ENCODE data around the gene OPHN1.
"Not testable (repeated sequence)": the region's sequence is repeated elsewhere in the genome, so short reads cannot be mapped to it uniquely, and the experiment has no call there.

OPHN1 gene

DNA sequence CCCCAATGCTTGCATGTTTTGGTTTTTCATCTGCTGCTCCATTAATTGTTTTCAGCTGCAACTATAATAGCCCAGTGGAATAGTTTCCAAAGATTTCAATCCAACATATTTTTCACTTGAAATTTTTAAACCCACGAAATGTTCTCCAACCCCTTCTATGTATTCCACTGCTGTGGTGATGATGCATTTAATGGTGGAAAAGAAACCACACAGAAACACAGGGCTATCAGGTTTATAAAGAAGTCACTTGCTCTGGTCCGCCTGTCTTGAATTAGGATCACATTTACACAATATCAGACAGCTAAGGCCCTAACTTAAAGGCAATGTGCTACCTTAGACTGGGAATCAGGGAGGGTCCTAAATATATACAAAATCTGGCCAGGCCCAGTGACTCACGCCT lies 35.0 kb downstream of the OPHN1 start:
- Histone ChIP-seq H3K4me1 (ENCODE audit: control insufficient read depth, insufficient read depth, low read length) (no peaks in the 10 kb centered on the region), H3K9me3 (replicated peaks; ENCODE audit: low read length) (no peaks in the 10 kb centered on the region), H3K4me3 (ENCODE audit: low read length) (no peak overlapping the region), H3K36me3 (ENCODE audit: insufficient read depth, low read length) (no peaks in the 10 kb centered on the region), H3K27me3 (ENCODE audit: control insufficient read depth, insufficient read depth, low read length) (no peaks in the 10 kb centered on the region), H3K9ac (ENCODE audit: low read depth, low read length) (no peak overlapping the region), H3K4me2 (ENCODE audit: low read length) (no peak overlapping the region)

- Histone ChIP-seq H3K4me2 (ENCODE audit: low read length) (no peak overlapping the region), H3K9me3 (replicated peaks; ENCODE audit: low read length) (no peaks in the 10 kb centered on the region), H3K36me3 (ENCODE audit: insufficient read depth, low read length) (no peaks in the 10 kb centered on the region), H3K4me1 (ENCODE audit: control insufficient read depth, insufficient read depth, low read length) (no peaks in the 10 kb centered on the region), H3K27me3 (ENCODE audit: control insufficient read depth, insufficient read depth, low read length) (no peaks in the 10 kb centered on the region), H3K4me3 (ENCODE audit: low read length) (no peak overlapping the region), H3K9ac (ENCODE audit: low read depth, low read length) (no peak overlapping the region)
Observed at GRCh38 chrX:68396953-68397352, 36.3 kb downstream of the OPHN1 start.

- H3K27me3 ChIP-seq (ENCODE audit: control insufficient read depth, insufficient read depth, low read length); H3K4me2 ChIP-seq (ENCODE audit: low read length); H3K9ac ChIP-seq (ENCODE audit: low read depth, low read length); H3K9me3 ChIP-seq (replicated peaks; ENCODE audit: low read length); H3K4me1 ChIP-seq (ENCODE audit: control insufficient read depth, insufficient read depth, low read length); H3K4me3 ChIP-seq (ENCODE audit: low read length); H3K36me3 ChIP-seq (ENCODE audit: insufficient read depth, low read length): not testable (repeated sequence)
Observed at GRCh38 chrX:68389419-68389960, 43.8 kb downstream of the OPHN1 start.

- no peak overlapping the region for H3K4me3 ChIP-seq (ENCODE audit: low read length)
- no peaks in the 10 kb centered on the region for H3K9me3 ChIP-seq (replicated peaks; ENCODE audit: low read length)
- no peak overlapping the region for H3K4me2 ChIP-seq (ENCODE audit: low read length)
- no peak overlapping the region for H3K9ac ChIP-seq (ENCODE audit: low read depth, low read length)
- no peaks in the 10 kb centered on the region for H3K27me3 ChIP-seq (ENCODE audit: control insufficient read depth, insufficient read depth, low read length)
- H3K36me3 ChIP-seq (ENCODE audit: insufficient read depth, low read length): no peaks in the 10 kb centered on the region
- no peaks in the 10 kb centered on the region for H3K4me1 ChIP-seq (ENCODE audit: control insufficient read depth, insufficient read depth, low read length)
Observed at GRCh38 chrX:68387776-68388175, 45.5 kb downstream of the OPHN1 start.

GRCh38 chrX:68383540-68383939 lies 49.8 kb downstream of the OPHN1 start:
- no peaks in the 10 kb centered on the region for H3K36me3 ChIP-seq (ENCODE audit: insufficient read depth, low read length)
- H3K27me3 ChIP-seq (ENCODE audit: control insufficient read depth, insufficient read depth, low read length): no peaks in the 10 kb centered on the region
- no peak overlapping the region for H3K4me3 ChIP-seq (ENCODE audit: low read length)
- H3K9ac ChIP-seq (ENCODE audit: low read depth, low read length): no peak overlapping the region
- no peaks in the 10 kb centered on the region for H3K9me3 ChIP-seq (replicated peaks; ENCODE audit: low read length)
- H3K4me1 ChIP-seq (ENCODE audit: control insufficient read depth, insufficient read depth, low read length): no peaks in the 10 kb centered on the region
- no peak overlapping the region for H3K4me2 ChIP-seq (ENCODE audit: low read length)

- H3K4me3 ChIP-seq (ENCODE audit: low read length); H3K27me3 ChIP-seq (ENCODE audit: control insufficient read depth, insufficient read depth, low read length); H3K36me3 ChIP-seq (ENCODE audit: insufficient read depth, low read length); H3K9ac ChIP-seq (ENCODE audit: low read depth, low read length); H3K4me2 ChIP-seq (ENCODE audit: low read length); H3K9me3 ChIP-seq (replicated peaks; ENCODE audit: low read length); H3K4me1 ChIP-seq (ENCODE audit: control insufficient read depth, insufficient read depth, low read length): not testable (repeated sequence)
Observed at GRCh38 chrX:68377579-68377978, 55.7 kb downstream of the OPHN1 start.

GRCh38 chrX:68376373-68376772 lies 56.9 kb downstream of the OPHN1 start:
- no peak overlapping the region for H3K9ac ChIP-seq (ENCODE audit: low read depth, low read length)
- no peak overlapping the region for H3K4me2 ChIP-seq (ENCODE audit: low read length)
- H3K27me3 ChIP-seq (ENCODE audit: control insufficient read depth, insufficient read depth, low read length): no peaks in the 10 kb centered on the region
- H3K36me3 ChIP-seq (ENCODE audit: insufficient read depth, low read length): no peaks in the 10 kb centered on the region
- H3K9me3 ChIP-seq (replicated peaks; ENCODE audit: low read length): no peaks in the 10 kb centered on the region
- H3K4me3 ChIP-seq (ENCODE audit: low read length): no peak overlapping the region
- no peaks in the 10 kb centered on the region for H3K4me1 ChIP-seq (ENCODE audit: control insufficient read depth, insufficient read depth, low read length)

GRCh38 chrX:68375803-68376202 lies 57.5 kb downstream of the OPHN1 start:
- H3K9ac ChIP-seq (ENCODE audit: low read depth, low read length): no peak overlapping the region
- H3K4me3 ChIP-seq (ENCODE audit: low read length): no peak overlapping the region
- no peak overlapping the region for H3K4me2 ChIP-seq (ENCODE audit: low read length)
- H3K4me1 ChIP-seq (ENCODE audit: control insufficient read depth, insufficient read depth, low read length): no peaks in the 10 kb centered on the region
- H3K36me3 ChIP-seq (ENCODE audit: insufficient read depth, low read length): no peaks in the 10 kb centered on the region
- H3K27me3 ChIP-seq (ENCODE audit: control insufficient read depth, insufficient read depth, low read length): no peaks in the 10 kb centered on the region
- no peaks in the 10 kb centered on the region for H3K9me3 ChIP-seq (replicated peaks; ENCODE audit: low read length)

DNA sequence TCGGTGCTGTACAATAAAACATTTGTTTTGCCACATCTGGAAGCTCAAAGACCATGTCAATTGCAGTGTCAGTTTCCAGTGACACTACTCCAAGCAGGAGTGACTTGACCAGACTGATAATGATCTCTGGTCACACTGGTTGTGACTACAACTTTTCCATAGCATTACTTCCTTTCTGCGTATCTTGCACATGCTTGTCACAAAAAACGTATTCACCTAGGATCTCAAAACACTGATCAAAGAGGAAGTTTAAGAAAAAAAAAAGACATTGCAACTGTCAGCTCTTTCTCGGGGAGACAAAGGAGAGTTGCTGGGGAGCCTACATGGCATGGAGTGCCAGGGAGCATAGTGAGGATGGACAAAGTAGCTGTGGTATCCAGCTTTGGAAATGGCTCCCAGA lies 60.6 kb downstream of the OPHN1 start:
- Histone ChIP-seq H3K36me3 (ENCODE audit: insufficient read depth, low read length) (no peaks in the 10 kb centered on the region), H3K4me3 (ENCODE audit: low read length) (no peak overlapping the region), H3K4me1 (ENCODE audit: control insufficient read depth, insufficient read depth, low read length) (no peaks in the 10 kb centered on the region), H3K4me2 (ENCODE audit: low read length) (no peak overlapping the region), H3K9ac (ENCODE audit: low read depth, low read length) (no peak overlapping the region), H3K9me3 (replicated peaks; ENCODE audit: low read length) (peaks cover 6% of the 10 kb centered on the region), H3K27me3 (ENCODE audit: control insufficient read depth, insufficient read depth, low read length) (no peaks in the 10 kb centered on the region)

DNA sequence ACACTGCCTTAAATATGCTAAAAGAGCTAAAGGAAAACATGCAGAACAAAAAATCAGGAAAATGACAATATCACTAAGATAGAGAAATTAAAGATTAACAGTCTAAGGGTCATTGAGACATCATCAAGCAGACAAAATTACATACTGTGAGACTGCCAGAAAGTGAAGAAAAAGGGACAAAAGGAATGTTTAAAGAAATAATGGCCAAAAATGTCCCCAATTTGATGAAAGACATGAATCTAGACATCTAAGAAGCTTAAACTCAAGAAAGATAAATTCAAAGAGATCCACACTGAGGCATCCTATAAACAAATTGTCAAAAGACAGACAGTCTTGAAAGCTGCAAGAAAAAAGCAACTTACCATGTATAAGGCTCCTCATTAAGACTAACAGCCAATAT lies 63.7 kb downstream of the OPHN1 start:
- Histone ChIP-seq H3K27me3 (ENCODE audit: control insufficient read depth, insufficient read depth, low read length) (no peaks in the 10 kb centered on the region), H3K4me1 (ENCODE audit: control insufficient read depth, insufficient read depth, low read length) (no peaks in the 10 kb centered on the region), H3K36me3 (ENCODE audit: insufficient read depth, low read length) (no peaks in the 10 kb centered on the region), H3K4me2 (ENCODE audit: low read length) (no peak overlapping the region), H3K4me3 (ENCODE audit: low read length) (no peak overlapping the region), H3K9ac (ENCODE audit: low read depth, low read length) (no peak overlapping the region), H3K9me3 (replicated peaks; ENCODE audit: low read length) (peaks cover 6% of the 10 kb centered on the region)

DNA sequence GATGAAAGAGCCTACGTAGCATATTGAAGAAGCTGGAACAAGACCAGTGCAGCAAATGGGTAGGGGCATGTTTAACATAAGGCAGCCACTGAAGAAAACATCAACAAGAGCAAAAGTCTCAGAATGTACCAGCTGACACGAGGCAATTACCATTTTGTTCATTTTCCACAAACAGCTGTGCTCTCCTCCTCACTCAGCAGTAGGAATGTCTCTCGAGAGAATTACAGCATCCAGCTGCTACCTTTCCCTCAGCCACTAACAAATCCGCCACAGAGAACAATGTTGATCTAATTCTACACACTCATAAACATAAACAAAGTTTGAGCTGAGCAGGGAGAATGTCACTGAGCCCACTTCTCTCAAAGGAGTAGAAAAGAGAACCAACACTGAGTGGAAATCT lies 68.0 kb downstream of the OPHN1 start:
- Histone ChIP-seq H3K4me1 (ENCODE audit: control insufficient read depth, insufficient read depth, low read length) (no peaks in the 10 kb centered on the region), H3K36me3 (ENCODE audit: insufficient read depth, low read length) (no peaks in the 10 kb centered on the region), H3K27me3 (ENCODE audit: control insufficient read depth, insufficient read depth, low read length) (no peaks in the 10 kb centered on the region), H3K9me3 (replicated peaks; ENCODE audit: low read length) (peaks cover 6% of the 10 kb centered on the region), H3K9ac (ENCODE audit: low read depth, low read length) (no peak overlapping the region), H3K4me3 (ENCODE audit: low read length) (no peak overlapping the region), H3K4me2 (ENCODE audit: low read length) (no peak overlapping the region)

GRCh38 chrX:68363984-68364383 lies 69.3 kb downstream of the OPHN1 start:
- no peak overlapping the region for H3K9ac ChIP-seq (ENCODE audit: low read depth, low read length)
- no peaks in the 10 kb centered on the region for H3K27me3 ChIP-seq (ENCODE audit: control insufficient read depth, insufficient read depth, low read length)
- H3K4me2 ChIP-seq (ENCODE audit: low read length): no peak overlapping the region
- no peaks in the 10 kb centered on the region for H3K4me1 ChIP-seq (ENCODE audit: control insufficient read depth, insufficient read depth, low read length)
- H3K9me3 ChIP-seq (replicated peaks; ENCODE audit: low read length): no peaks in the 10 kb centered on the region
- no peaks in the 10 kb centered on the region for H3K36me3 ChIP-seq (ENCODE audit: insufficient read depth, low read length)
- no peak overlapping the region for H3K4me3 ChIP-seq (ENCODE audit: low read length)
